ENCODE data around the gene XXYLT1.

- no peak for TF ChIP-seq BHLHE40 (IDR thresholded peaks at IDR 0.05; ENCODE audit: low read length)
- no peak for TF ChIP-seq TBP (optimal IDR thresholded peaks at IDR 0.05; ENCODE audit: low read depth, low read length)
- no peak for TF ChIP-seq EZH2 (IDR thresholded peaks at IDR 0.05; ENCODE audit: borderline replicate concordance, low read depth, low read length)
- no peak for TF ChIP-seq HNRNPK (IDR thresholded peaks at IDR 0.05; ENCODE audit: low read depth, low read length, poor library complexity, severe bottlenecking)
Measured at GRCh38 chr3:195148549-195148948, 122.4 kb downstream of the XXYLT1 start.

Measured in K562 (cell line).